Renal cortical epithelial cell (primary cell): ENCODE measurements around the gene KCNQ1. TPM values are rescaled to one million over a fixed set of nuclear protein-coding genes. Genes with fewer than 3 reads are reported as not detected.

Source experiments
- DNase-seq: peaks from one replicate; pipeline ENCODE4 v3.0.0-alpha.2; 2011; ENCODE audit warnings: low read depth
- total RNA-seq: library from RNA; depleted of rRNA; stranded (reverse); fragments of >200 nt; gene quantifications from 2 replicates; pipeline ENCODE4 v1.2.3, GENCODE V29; 2014

KCNQ1 gene
- total RNA-seq, 1 donor from 2014 or later, result 1.1 TPM

DNA sequence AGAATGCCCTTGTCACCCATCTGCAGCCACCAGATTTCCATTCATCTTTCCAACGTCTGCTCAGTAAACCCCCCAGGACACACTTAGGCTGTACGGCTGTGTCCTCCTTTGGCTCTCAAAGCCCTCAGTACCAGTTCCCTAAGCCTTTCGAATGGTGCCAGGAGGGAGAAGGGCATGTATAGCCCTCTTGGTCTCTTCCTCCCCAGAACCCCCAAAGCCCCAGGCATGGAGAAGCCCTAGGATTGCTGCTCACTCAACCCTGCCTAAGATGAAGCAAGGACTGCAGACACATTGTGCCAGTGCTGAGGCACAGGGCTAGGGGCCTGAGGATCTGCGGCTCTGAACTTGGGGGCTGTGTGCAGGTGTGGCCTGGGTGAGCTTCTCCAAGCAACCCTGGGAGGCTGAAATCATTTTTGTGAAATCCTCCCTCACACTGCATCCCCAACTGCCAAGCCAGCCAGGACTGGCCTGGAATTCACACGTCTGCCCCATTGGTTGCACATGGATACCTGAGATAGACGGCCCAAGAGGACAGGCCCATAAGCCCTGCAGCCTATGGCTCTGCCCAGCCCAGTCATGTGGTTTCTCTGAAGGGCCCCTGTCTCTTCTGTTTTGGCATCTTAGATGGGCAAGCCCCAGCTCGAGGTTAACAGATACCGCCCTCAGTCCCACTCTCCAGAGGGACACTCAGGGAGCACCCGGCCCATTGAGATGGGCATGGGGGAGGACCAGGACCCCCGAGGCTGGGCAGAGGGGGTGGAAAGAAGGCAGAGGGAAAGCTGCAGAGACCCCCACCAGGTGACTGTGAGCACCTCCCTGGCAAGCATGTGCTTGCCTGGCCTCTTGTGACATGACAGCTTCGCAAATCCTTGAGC, 221.0 kb downstream of the KCNQ1 start:
- DNase-seq, result no peak

DNA sequence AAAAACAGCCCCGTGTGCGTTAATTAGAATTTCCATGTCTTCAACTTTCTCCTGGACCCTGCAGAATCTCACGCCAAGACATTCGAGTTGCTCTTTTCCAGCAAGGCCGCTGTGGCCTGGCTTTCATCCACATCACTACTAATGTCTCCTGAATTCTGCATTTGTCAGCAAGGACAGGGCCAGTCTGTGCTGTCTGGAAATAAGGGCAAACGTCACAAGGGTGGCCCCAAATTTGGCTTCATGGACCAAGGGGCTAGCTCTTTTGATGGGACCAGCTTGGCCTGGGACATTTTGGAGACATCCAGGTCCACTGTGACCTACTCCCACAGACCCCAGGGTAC, 221.6 kb downstream of the KCNQ1 start:
- no peak for DNase-seq

DNA sequence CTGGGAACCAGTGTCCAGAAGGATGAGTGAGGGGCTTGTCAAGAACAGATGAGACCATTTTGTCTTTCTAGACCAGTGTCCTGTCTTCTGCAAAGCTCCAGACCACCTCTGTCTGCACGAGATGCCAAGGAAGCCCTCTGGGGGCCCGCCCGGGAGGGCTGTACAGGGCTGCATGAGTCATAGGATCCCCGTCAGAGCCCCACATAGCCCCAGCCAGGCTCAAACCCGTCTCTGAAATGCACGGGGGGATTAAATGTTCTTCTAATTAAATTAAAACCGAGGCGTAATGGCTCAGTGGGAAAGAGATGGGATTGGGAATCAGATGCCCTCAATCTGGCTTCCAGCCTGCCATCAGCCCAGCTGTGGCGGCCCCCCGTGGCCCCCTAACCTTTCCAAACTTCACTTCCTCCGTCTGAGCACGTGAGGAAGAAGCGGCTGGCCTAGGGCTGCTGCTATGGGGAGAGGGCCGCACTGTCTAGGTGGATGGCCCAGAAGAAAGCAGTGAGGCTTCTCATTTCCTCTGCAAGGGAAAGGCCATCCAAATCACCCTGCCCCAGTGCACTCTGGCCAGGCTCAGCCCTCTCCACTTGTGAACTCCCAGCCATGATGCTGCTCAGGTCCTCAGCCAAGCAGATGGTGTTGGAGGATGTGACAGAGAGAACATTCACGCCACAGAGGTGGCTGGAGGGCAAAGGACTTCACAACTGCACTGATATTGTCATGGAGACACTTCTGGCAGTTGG, 222.2 kb downstream of the KCNQ1 start:
- no peak for DNase-seq

DNA sequence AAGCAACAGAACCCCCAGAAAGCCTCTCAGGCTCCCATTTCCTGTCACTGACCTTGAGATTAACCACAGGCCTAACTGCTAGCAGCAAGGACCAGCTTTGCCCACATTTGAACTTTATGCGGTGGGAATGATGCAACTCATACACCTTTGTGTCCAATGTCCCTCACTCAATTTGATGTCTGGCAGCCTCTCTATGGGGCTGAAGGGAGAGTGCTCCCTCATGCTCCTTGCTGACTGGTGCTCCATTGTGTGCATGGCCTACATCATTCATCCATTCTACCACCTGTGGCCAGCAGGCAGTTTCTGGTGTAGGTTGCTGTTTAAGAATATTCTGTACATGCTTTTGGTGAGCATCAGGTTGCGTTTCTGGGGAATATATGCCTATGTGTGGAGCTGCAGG, 223.1 kb downstream of the KCNQ1 start:
- no peak for DNase-seq

DNA sequence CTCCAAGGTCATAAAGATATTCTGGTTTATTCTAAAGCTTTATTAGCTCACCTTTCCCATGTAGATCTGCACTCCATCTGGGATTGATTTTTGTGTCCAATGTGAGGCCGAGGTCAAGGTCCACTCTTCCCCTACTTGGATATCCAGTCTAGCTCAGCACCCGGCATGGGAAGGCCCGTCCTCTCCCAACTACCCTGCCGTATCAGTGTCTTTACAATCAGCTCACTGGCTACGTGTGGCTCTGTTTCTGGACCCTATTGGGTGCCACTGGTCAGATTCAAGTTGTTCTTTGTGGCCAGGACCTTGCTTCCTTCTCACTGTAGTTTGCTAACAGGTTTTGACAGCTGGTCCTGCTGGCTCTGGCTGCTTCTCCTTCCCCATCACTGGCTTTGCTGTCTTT, 224.1 kb downstream of the KCNQ1 start:
- no peak for DNase-seq

DNA sequence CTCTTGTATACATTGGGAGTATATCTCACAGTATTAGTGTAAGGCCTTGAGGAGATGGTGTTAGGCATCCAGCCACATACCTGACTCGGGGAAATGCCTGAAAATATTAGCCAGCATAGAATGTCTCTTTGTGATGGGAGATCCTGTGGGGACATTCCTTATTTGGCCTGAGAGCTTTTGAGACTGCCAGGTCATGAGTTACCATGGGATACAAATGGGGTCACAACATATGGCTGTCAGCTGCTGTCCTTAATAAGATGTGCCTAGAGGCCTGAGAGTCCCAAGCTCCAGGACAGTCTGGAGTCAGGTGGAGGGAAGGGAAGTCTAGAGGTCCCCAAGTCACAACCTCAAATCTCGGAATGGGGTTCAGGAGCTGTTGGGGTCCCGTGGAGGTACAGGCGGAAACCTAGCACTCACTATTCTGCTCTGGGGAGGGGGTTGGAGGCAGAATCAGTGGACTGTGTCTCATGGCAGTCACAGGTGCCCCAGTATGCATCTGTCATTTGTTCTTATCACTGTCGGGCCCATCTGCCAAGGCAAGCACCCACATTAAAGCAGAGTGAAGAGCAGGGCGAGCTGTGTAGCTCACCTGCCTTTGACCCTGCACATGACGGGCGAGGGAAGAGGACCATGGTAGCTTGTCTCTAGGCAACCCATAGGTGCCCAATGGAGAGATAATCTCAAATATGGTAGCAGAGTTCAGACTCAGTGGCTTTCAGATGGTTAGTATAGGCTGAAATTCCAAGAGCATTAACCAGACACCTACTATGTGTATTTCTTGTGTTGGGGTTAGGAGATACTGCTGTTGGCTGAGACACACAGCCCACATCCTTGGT, 225.0 kb downstream of the KCNQ1 start:
- DNase-seq, result no peak

DNA sequence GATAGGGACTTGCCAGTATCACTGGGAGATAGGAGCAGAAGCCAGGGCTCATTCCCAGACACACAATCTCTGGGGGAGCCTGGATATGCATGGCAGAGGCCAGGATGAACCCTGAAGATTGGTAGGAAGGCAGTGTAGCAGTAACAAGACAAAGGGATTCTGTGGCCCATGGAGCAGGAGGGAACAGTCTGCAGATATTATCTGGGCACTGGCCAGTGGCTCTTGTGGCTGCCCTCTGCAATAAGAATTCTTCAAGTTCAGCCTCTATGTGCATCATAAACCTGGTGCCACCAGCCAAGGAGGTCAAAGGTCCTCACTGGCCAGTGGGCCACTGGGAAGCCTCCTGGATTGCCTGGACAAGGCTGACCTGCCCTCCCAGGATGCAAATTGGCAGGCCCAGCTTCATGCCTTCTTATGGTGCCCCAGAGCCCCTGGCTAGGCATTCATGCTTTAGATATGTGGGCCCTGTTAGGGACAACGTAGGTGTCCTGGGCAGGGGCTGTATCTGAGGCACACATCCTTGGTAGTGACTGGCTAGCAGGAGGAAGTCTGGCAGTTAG, 225.8 kb downstream of the KCNQ1 start:
- no peak for DNase-seq

DNA sequence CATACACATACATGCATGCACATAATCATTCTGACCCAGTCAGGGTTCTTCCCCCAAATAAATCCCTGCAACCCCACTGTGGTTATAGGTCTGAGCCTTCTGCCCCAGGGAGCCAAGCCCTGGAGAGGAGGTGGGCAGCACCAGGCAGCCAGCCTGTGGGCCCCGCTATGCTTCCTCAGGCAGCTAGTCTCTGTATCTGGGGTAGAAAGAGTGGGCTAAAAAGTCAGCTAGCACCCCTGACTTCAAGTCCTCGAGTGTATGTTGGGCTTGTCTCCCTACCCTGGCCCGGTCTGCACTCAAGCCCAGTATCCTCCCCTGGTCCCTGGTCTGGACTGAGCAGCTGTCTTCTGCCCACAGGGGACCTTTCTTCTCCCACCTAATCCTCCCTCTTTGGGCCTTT, 226.9 kb downstream of the KCNQ1 start:
- DNase-seq, result no peak

DNA sequence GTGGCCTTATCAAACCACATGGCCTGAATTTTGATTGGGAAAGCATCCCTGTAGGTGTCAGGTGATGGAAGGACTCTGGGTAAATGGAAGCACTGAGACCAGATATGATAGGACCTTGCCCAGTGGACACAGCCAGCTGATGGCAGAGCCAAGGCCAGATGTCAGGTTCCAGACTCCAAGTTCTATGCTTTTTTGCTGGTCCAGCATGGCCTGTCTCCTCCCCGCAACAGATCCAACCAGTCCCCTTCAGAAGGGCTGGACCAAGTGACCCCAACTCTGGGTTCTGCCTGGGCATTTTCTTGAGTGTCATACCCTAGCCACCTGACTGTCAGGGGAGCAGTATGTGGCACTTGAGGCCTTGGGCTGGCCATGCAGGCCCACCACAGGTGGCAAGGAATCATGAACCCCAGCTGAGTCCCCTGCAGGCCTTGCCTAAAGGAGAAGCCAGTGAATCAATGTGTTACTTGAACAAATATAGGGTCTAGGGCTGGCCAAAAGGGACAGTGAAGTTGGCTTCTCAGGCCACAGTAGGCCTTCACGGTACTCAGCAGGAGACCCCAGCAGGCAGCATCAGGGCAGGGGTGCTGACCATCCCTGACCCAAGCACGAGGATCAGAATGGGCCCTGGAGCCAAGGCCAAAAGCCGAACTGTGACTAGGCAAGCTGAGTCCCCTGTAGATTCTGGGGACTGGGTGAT, 227.9 kb downstream of the KCNQ1 start:
- DNase-seq, result no peak

DNA sequence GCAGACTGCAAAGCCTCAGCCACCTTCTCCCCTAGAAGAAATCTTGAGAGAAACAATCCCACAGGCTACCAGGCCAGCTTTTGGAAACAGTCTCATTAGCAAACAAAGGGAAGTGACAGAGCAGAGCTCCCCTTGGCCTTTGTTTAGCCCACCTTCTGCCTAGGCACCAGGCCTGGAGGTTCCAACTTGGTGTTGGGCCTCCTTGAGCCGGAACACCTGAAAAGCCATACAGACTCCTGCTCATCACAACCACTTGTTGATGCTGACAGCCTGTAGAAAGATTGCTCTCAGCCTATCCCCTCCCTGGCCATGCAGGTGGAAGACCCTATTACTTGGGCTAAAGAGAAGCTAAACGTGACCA, 228.4 kb downstream of the KCNQ1 start:
- DNase-seq, result no peak

DNA sequence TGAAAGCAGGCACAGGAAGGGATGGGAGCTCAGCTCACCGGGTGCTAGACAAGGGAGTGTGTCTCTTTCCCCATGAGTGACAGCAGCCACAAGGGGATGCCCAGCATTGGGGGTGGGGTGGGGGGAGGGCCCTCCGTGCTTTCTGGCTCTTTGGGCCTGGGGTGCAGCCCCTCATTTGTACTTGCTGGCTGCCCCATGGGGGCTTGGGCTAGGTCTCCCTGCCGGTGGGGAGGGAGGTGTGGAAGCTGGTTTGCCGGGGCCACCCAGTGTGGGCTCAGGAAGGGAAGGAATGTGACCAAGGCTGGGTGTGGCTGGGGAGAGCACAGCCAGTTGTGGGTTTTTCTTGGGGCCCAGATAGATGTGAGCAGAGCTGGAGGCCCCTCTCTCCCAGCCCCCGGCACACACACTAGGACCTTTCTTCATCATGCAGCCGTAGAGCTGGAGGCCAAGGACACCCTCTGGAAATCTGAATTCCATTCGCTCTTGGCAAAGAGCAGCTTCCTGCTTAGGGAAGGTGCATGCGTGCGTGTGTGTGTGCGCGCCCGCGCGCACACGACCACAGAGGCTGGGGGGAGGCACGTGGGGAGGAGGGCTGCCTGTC, 229.2 kb downstream of the KCNQ1 start:
- no peak for DNase-seq

DNA sequence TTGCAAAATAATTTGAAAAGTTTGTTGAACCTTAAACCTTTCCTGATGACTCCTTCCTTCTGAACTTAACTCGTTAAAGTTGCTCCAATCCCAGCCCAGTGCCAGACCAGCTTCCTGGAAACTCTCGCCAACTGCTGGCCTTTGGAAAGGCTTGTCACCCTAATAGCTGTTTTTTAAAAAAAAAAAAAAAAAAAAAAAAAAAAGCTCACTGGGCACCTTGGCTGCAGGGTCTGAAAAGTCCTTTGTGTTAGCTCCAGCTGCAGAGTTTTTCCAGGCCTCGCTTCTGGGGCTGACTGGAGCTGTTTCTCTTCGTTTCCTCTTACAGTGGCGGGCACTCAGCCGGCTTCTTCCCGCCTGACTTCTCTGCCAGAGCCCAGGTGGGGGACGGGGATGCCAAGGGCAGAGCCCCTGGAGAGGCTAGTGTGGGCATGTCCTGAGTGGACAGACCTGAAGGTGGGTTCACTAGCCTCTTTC, 229.9 kb downstream of the KCNQ1 start:
- no peak for DNase-seq

DNA sequence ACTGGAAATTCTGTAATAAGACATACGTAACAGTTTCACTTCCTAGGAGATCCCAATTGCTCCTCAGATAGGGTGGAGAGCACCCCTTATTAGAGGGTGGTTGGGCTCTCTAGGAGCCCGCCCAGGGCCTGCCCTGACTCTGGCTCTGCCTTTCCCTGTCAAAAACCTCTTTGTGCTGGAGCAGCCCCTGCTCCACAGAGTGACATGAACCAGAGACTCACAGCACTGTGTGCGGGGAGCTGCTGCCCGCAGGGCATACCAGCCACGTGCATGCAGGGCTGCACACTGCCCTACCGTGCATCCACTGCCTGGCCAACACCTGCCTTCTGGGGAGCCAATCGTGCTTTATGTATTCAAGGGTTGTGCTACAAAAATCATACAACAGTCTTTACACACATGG, 230.7 kb downstream of the KCNQ1 start:
- no peak for DNase-seq

DNA sequence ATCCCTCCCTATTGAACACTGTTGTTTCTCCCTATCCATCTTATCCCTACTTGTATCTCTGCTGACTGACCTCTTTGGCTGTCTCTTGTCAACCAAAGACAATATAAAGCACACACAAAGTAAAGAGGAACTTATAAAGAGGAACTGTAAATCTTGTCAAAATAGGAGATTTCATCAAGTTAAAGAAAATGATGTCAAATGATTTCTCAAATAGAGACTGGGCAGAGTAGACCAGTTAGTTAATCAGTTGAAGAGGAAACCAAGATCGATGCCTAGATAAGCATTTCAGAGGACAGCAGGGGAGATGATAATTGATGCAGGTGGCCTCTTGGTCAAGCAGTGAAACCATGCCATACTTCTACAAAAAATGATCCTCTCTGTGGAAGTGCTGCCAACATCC, 232.3 kb downstream of the KCNQ1 start:
- DNase-seq, result no peak

DNA sequence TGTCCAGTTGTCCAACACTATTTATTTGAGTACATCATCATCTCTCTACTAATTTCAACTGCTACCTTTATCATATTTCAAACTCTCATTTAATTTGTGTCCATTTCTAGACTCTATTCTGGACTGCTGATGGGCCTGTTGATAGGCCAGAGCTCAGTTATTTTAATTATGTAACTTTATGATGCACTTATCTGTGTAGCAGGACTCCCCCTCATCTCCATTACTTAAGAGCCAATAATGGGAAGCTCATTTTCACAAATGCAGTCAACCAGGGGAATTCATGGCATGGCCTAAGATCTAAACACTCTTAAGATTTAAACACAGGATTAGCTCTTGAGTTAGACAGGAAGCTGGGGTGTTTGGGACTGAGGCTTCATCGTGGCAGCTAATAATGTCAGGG, 233.6 kb downstream of the KCNQ1 start:
- DNase-seq, result no peak

DNA sequence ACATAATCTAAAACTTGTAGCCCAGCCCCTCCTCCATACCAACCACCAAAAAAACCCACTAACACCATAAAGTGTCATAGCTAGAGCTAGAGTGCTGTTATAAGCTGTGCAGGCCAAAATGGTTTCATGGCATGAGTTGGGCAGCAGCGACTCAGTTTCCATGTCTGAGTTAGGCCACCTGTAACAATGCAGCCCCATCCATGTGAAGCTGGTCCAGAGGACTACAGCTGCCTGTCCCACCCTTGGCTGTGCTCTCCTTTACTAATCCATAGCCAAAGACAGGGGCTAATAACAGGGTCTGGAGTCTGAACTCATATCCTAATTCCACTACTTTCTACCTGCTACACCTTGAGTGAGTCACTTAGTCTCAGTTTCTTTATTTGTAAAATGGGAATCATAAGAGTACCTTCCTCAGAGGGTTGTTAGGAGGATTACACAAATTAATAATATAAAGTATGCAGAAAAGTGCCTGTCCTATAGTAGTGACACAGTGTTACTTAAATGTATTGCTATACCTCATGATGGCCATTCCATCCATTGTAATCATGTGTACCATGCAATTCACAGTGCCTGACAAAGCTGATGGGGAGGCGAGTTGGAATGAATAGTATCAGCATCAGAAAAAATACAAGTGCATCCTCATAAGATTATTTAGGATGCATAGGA, 234.3 kb downstream of the KCNQ1 start:
- DNase-seq, result no peak

DNA sequence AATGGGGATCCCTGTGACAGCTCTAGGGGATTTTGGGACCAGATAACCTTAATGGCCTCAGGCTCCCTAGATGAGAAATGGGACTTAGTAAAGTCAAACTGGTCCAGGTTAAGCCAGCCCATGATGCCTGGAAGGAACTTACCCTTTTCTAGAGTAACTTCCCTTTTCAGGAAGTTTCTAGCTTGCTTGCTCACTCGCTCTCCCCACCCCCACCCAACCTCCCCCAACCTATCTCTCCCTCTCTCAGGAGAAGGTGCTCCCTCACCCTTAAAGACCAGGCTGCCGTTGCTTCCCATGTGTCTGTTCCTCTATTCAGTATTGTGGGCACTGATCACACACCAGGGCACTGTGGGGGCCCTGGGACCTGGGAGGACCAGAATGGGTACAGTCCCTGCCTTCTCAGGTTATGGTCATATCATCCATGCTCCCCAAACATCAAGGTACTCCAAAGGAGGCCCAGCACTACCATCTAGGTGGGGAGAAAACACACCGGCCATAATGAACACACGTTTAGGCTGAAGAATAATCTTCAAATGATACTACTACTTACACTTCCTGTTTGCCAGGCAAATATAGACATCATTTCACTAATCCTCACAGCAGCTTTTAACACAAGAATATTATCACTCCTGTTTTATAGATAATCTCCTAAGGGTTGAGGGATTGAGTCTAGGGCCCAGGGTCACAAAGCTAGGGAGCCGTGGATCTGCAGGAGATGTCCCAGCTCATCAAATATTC, 236.8 kb downstream of the KCNQ1 start:
- no peak for DNase-seq

DNA sequence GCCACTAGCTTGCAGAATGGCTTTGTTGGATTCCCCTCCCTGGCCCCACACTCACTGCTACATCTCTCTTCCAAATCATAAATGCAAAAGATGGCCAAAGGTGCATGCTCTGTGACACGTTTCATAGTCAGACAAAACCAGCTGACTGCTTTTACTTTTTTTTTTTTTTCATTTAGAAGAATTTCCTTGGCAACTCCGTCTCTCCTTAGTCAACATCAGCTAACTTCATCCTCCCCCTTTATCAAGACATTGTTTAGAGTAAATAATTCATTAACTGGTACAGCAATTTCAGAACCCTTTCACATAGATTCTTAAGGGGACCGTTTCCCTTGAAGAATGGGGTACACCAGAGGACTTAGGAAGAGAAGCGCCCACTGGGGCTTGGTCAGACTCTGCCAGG, 239.0 kb downstream of the KCNQ1 start:
- peak; percentile 54 for DNase-seq

DNA sequence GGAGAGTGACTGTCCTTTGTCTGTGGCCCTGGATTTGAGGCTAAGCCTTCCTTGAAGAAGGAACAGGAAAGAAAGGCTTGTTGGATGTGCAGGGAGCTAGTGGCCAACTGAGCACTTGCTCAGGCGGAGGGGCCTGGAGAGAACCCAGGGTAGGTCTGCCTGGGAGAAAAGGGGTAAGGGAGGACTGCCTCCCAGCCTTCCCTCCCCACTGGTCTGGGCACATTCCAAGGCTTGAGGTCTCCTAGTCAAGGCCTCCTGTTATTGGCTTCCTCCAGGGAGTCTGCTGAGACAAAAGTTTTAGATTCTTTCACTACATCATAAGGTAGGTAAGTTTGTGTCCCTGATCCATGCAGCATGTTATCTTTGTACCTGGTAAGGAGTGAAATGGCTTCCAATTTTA, 239.8 kb downstream of the KCNQ1 start:
- DNase-seq, result no peak

DNA sequence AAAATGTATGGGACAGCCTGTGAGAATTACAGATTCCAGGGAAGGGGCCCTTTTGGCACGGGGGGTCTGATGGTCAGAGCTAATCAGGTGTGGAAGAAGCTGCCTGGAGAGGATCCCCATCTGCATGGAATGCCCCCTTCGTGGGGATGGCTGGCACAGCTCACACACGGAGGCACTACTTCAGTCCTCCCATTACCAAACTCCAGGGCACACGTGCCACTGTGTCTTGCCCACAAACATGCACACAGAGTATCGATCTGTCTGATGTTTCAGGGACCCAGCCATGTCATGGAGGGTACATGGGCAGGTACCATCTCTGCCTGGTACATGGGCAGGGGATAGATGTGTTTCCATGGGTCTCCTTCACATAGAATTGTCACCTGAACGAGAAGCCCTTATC, 240.2 kb downstream of the KCNQ1 start:
- no peak for DNase-seq
